HG03064 (cell line): ENCODE measurements around the gene DENND2A.

Experiments
- ATAC-seq: cut with Tn5 transposase; IDR thresholded peaks from one replicate; pipeline ENCODE4 v1.9.1; 2021; ENCODE audit warnings: low read depth; ENCODE audit not compliant: unreplicated experiment

Gene DENND2A

DNA sequence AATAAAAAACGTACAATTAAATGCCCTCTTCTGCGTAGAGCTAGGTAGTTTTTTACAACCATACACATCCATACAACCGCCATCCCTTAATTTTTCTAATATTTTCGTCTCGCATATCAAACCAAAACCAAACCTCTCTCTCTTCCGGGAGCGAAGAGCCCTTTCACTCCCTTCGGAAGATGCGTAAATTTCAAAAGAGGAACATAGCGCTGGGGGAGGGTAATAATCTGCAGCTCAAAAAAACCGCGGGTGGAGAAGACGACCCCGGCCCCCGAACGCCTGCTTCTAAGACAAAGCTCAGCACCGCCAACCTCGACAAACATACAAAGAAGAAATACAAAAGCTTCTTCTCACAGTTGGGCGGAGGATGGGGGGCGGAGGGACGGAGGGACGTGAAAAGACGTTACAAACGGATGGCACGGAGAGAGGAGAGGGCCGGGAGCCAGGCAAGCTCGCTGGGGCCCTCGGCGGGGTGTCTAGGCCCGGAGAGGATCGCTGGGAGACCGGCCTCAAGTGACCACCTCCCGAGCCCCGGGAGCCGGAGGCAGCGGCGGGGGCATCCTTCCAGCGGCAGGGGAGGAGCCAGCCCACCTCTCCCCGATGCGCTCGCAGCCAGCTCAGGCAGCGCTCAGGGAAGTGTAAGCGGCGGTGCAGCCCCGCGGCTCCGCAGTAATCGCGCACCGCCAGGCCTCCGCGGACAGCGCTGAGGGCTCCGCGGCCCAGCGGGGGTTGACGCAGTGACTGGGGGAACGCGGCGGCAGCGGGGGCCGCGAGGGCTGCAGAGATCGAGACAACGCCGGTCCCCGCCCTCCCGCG lies 162.2 kb downstream of the DENND2A start:
- ATAC-seq, result peak; percentile 17

DNA sequence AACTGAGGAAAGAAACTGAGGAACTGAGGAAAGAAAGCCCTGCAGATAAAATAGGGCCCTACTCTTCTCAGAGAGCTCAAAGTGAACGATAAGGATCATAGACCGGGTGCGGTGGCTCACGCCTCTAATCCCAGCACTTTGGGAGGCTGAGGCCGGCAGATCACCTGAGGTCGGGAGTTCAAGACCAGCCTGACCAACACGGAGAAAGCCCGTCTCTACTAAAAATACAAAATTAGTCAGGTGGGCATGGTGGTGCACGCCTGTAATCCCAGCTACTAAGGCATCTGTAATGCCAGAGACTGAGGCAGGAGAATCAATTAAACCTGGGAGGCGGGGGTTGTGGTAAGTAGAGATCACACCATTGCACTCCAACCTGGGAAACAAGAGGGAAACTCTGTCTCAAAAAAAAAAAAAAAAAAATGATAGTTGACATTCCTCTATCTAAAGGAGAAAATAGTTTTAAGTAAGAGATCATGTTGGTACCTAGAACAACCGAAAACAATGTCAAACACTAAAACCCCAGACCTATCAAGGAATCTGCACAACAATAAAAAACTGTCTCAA lies 163.8 kb downstream of the DENND2A start:
- no peak for ATAC-seq

DNA sequence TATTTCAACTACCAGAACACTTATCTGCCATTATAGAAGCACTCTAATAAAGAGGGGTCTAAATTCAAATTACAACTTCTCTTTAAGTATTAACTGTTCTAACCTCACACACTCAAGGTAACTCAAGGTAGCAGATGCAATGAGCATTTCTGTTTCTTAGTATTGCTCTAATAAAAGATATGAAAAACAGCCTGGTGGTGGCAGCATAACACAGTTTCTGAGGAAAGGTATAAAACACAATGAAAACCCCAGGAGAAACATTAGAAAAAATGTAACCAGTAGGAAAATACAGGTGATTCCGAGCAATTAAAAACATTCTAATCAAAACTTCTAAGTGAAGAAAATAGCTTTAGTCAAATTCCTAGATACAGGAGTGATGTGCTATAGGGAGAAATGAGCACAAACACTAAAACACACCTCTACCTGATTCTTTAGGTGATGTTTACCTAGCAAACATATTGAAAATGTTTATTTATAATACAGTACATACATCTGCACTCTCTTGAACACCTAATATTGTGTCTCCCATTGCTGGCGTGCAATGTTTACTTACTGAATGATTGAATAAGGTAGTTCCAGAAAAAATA lies 164.8 kb downstream of the DENND2A start:
- no peak for ATAC-seq
